HG03139 (cell line): ENCODE data around the gene NOX5.
"Not testable (repeated sequence)": the region's sequence is repeated elsewhere in the genome, so short reads cannot be mapped to it uniquely, and the experiment has no call there.

Experiments
- ATAC-seq: cut with Tn5 transposase; IDR thresholded peaks from one replicate; pipeline ENCODE4 v1.9.1; 2021; ENCODE audit not compliant: unreplicated experiment

NOX5 gene

DNA sequence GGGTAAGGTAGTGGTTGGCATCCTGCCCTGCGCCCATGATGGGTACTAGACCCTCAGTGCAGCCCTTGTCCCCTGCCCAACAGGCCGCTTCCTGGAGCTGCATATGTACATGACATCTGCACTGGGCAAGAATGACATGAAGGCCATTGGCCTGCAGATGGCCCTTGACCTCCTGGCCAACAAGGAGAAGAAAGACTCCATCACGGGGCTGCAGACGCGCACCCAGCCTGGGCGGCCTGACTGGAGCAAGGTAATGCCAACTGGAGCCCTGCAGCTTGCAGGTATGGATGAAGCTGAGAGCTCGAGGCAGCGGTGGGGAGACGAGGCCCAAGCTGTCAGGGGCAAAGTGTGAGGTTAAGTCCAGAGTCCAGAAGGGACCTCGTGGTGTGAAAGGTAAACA lies 40.8 kb downstream of the NOX5 start:
- no peak for ATAC-seq

DNA sequence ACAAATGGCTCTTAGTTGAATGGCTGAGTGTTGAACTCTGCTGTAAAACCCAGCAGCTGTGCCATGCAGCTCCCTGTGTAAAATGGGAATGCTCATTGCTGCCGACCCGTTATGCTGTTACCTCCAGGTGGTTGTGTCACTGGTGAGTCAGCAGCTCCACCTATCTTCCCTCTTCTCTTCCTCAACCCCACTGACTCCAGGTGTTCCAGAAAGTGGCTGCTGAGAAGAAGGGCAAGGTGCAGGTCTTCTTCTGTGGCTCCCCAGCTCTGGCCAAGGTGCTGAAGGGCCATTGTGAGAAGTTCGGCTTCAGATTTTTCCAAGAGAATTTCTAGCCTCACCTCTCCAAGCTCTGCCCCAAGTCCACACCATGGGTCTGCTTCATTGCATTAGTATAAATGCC lies 41.9 kb downstream of the NOX5 start:
- ATAC-seq = no peak

DNA sequence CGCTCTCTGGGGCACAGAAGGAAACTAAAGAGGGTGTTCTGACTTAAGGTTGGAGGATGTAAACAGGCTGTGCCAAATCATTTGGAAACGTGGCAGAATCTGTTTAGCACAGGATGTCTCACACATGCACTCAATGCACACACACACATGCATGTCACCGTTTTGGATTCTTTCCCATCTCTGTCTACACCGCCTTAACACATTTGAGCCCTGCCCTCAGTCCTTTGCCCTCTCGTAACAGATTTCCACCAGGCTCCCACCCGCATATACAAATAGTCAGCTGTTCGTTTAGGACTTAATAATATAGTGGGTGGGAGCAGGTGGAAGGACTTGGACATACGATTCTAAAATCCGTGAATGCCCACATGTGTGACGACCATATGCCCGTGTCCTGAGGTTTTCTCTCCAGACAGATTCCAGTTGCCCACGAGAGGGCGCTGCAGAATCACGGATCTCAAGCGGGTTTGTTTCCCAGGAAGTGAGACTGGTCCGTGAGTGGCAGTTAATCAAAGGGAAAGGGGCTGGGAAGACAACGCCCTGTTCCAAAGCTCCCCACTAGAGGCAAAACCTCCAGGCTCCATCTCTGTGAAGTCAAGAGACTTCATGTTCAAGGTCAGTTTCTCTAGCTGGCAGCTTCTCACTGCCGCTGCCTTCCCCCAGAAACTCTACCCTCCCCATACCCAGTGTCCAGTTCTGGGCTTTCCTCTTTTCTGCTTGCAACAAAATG lies 44.5 kb downstream of the NOX5 start:
- no peak for ATAC-seq

DNA sequence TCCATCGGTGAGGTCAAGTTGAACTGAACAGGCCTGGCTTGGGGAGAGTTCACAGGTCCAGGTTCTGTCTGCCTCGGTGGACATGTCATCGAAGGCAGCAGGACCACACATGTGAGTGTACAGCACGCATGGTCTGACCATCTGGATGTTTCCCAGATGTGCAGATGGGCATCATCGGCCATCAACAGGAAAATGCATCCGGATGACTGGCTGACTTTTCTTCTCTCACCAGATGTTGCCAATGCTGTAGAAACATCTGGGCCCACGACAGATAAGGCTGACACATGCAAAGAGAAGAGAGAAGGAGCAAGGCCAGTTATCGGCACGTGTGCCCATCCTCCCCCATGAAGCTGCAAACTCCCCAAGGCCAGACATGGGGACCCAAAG lies 45.1 kb downstream of the NOX5 start:
- ATAC-seq = no peak

DNA sequence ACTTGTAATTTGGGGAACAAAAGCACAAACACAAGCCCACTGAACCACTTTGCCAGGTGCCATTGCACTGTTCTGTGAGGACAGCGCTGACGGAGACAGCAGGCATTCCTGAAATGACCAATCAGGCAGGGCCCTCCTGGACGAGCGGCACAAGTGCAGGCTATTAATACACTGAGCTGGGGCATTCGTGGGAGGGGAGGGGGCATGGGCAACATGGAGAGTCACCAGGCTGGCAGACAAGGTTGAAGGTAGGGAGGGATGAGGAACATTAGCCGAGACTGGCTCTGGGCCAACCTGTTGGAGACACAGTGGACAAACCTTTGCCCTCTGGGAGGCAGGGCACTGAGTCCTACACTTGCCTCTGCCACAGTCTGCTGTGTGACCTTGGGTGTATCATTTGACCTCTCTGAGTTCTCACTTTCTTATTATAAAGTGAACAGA lies 45.6 kb downstream of the NOX5 start:
- ATAC-seq = no peak

DNA sequence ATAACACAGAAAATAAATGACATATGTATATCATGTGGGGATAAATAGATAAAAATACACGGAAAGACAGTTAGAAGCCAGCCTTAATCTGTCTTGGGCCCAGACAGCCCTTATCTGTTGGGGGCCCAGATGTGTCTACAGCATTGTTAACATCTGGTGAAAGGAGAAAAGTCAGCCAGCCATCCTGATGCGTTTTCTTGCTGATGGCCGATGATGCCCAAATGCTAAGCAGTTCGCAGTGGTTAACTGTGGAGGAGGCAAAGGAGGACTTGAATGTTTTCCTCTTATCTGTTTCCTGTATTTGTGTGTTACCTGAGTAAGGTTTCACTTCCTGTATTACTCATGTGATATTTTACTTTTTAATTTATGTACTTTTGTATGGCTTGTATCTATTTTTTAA lies 46.2 kb downstream of the NOX5 start:
- ATAC-seq = no peak

DNA sequence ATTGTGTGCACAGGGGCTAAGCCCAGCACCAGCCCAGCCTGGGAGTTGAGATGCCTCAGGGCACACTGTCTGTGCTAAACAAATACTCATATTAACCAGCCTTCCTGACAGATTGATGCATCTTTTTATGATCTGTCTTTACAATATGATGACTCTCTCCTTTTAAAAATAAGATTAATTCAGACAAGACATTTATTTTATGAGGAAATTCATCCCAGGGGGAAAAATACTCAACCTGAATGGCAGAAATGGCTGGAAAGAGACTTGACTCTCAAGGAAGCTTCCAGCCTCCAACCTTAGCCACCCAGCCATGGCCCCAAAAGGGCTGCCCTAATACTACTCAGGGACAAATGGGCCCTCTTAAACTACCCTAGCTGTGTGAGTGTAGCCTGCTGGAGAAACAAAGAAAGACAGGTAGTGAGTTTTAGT lies 46.9 kb downstream of the NOX5 start:
- no peak for ATAC-seq

DNA sequence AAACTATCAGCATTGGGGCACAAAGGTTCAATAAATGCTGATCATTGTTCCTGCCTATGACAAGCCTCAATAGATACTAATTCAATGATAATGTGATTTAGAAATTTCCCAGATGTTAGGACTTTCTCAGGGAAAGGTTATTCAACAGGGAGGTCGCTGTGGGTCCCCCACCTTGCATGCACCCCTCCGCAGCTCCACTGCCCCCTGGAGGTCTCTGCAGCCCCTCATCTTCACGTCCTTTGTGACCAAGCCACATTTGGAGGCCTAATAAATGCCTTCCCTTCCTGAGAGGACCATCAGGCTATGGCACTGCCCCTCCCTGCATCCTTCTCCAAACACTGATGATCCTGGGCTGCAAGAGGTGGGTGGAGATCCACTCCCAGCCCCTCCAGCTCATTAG lies 50.2 kb downstream of the NOX5 start:
- no peak for ATAC-seq

DNA sequence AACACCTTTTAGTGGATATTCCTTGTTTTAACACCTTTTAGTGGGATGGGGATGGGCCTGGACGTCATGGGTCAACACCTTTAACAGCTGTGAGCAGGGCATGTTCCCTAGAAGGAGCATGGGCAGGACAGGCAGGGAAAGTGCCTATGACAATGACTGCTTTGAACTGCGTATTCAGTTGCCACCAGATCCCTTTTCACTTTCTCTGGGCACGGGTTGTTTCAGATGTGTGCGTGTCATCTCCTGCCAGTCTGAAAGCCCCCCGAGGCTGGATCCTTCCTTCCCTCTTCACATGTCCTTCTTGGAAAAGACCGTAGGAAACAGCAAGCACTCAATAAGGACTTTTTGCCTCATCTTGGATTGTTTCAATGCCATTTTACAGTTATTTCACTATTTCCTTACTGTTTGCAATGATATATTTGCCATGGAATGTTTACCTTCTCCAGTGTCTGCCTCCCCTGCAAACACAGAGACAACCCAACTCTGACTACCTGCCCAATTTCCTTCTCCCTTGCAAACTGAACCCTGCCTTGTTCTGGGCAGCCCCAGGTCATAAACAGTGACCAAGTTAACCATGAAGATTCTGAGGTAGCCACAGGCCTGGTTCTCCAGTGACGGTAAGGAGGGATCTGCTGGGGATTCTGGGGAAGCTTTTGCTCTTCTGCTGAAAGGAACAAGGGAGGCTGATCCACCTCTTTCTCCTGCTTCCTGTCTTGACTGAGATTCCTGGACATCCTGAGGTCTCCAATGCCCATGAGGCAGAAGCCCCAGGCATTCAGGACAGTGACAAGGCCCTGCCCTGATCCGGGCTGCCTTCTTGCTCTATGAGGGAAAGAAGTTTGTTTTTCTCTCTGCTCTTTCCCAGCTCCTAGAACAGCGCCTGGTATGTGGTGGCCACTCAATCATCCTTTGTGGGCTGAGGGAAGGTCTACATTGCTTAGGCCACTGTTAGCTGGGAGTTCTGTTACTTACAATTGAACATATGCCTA lies 51.8 kb downstream of the NOX5 start:
- ATAC-seq = no peak

DNA sequence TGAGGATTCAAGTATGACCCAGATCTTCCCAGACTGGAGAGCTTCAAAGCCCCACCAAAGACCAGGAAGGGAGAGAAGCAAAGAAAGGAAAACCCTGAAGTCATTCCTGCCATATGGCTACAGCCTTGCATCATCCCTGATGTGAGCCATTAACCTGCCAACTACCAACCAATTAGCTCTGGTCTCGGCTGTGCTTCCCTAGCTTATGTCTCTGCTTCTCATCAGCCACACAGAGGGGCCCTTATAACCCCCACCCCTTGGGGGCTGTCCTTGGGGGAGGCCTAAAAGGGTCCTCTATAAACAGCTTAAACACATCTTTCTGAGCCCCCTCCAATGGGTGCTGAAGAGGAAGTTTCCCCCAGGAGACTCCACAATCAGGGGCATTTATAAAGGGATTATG lies 52.8 kb downstream of the NOX5 start:
- ATAC-seq = no peak

DNA sequence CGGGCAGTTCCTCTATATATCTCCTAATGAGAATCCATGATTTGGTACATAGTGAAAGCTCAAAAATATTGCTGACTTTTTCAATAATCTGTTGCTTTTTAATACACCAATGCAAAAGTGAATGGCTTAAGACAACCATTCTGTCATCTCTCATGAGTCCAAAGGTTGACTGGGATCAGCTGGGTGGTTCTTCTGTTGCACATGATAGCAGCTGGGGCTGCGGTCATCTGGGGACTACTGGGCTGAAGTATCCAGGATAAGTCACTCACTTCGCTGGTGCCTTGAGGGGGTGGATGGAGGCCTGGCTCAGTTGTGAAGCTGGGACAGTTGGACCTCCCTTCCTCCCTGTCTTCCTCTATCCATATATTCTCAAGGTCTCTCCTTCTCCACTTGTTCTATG lies 53.7 kb downstream of the NOX5 start:
- no peak for ATAC-seq

DNA sequence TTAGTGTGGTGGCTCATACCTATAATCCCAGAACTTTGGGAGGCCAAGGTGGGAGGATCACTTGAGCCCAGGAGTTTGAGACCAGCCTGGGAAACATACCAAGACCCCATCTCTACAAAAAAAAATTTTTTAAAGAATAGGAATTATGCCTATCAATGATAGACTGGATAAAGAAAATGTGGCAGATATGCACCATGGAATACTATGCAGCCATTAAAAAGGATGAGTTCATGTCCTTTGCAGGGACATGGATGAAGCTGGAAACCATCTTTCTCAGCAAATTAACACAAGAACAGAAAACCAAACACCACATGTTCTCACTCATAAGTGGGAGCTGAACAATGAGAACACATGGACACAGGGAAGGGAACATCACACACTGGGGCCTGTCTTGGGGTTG lies 54.8 kb downstream of the NOX5 start:
- not testable (repeated sequence) for ATAC-seq

DNA sequence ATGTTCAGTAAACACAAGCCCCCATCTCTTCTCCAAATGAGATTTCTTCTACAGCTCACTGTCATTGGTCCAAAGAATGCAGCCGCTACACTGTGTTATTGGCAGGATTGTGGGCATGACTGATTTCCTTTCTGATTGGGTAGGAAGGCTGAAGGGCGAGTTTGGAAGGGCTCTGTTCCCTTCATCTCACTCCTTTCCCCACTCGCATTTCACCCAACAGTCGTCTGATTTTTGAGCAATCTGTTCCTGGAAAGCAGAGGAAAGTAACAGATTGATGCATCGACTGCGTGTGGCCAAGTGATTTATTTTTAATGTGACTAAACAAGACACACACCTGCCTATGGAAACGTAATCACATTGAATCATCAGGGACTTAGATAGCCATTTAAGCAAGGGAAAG lies 55.5 kb downstream of the NOX5 start:
- ATAC-seq = no peak

DNA sequence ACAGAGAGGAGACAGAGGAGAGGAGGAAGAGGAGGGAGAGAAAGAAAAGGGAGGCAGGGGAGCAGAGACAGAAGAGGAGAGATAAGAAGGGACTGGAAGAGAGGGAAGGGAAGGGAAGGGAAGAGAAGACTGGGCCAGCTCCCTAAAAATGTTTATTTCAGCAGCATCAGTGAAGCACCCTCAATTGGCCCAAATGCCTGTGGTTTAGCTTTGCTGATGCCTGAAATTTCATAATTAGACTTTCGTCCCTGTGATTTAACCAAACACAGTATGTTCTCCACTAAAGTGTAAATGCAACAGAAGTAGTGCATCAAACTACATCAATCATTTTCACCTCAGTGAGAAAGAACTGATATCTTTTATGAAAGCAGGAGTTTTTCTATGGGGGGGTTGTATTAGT lies 55.9 kb downstream of the NOX5 start:
- ATAC-seq = no peak

DNA sequence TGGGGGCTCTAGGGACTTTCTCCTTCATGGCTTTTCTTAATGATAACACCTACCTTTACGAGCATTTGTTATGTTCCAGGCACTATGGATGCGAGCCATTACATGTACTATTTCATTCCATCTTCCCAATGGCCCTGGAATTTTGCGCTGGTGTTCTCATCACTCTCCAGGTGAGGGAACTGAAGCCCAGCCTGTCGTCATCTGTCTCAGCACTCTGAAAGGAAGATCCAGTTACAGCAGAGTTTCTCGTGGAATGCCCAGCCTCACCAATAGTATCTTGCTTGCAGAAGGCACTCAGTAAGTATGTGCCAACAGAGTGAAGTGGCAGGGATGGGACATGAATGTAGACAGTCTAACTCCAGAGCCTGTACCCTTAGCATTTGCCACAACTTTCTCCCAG lies 56.8 kb downstream of the NOX5 start:
- ATAC-seq = no peak

DNA sequence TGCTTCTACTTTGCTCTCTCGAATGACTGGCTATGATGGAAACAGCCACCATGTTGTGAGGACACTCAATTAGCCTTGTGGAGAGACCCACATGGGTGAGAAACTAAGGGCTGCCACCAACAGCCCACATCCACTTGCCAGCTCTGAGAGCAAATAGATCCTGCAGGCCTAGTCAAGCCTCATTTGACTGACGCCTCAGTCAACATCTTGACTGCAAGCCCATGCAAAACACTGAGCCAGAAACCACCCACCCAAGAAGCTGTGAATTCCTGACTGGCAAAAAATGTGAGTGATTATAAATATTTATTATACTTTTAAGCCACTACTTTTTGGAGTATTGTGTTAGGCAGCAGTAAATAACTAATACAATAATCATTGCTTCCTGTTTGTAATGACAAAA lies 58.4 kb downstream of the NOX5 start:
- ATAC-seq = no peak

DNA sequence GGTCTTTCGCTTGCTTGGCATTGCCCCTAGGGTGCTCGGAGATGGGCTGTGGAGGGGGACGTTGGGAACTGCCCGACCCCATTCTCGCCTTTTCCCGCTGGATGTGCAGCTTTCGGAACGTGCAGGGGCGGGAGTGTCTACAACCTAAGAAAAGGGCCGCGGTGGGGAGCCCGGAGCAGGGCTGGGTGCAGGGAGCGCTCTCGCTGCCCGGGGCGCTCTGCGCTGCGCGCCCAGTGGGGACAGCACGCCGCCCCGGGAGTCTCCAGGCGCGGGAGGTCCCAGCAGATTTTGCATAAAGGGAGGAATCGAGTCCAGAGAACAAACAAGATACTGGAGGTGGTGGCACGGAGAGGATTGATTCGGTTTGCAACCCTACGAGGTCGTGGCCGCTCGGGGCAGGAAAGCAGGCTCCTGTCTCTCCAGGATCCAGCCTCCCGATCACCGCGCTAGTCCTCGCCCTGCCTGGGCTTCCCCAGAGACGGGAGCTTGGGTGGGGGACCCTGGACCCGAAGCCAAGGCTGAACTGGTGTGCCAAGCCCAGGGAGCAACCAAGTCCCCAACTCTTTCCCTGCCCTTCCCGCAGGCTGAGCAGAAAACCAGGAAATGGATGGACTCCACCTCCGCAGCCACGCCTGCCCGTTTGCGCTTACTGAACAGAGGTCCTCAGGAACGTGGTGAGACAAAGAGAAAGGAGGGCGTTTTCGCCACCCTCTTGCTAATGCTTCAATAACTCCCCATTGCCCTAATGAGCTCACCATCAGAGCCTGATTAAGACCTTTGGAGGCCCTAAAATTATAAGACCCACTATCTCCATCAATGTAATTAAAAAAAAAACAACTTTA lies 59.7 kb downstream of the NOX5 start:
- ATAC-seq = no peak

DNA sequence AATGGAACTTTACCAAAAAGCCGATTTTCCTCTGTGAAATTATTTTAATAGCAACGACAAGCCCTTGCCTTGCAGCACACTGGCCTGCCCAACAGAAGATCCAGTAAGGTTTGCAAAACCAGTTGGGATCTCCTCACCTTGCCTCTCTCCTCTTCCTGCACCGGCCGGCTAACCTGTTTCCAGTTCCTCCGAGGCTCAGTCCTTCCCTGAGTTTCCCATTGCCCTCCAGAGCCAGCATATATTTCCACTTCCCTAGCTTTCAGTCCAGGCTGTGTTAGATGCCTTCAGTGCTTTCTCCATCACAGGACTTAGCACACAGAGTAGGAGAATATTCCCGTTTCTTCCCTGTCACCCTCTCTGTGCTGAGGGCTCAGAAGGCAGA lies 60.3 kb downstream of the NOX5 start:
- no peak for ATAC-seq

DNA sequence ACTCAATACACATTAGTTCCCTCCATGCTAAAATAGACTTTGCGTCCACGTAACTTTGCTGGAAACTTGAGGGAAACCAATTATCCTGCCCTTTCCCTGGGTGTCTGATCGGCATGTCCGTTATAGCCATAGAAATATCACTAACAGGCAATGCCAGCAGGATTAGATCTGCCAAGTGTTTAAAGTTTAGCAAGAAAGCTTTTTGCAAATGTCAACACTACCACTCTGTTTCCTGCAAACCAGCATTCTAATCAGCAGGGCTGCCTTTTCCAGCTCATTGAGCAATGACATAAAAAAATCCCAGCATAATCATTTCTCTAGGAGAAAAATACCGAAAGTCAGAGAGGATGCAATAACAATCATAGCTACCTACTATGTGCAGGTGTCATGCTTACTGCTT lies 60.9 kb downstream of the NOX5 start:
- ATAC-seq = no peak

DNA sequence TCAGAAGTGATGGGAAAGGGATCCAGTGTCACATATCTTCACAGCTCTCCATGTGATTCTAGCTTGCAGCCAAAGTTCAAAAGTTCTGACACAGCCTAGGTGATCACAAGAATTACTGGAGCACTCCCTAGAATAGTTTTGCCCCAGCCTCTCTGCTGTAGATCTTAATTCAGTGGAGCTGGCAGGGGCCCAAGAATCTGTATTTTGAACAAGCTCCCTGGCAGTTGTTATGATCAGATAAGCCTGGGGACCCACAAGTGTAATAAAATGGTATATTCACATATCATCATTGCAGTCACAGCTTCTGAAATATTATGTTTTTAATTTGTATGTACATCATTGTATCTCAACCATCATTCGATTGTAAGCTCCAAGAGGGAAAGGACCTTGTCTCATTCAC lies 62.3 kb downstream of the NOX5 start:
- no peak for ATAC-seq

DNA sequence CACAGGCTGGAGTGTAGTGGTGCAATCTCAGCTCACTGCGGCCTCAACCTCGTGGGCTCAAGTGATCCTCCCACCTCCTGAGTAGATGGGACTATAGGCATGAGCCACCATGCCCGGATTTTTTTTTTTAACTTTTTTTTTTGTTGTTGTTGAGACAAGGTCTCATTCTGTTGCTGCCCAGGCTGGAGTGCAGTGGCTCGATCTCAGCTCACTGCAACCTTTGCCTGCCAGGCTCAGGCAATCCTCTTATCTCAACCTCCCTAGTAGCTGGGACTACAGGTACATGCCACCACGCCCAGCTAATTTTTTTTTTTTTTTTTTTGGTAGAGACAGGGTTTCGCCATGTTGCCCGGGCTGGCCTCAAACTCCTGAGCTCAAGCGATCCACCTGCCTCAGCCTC lies 64.1 kb downstream of the NOX5 start:
- ATAC-seq = no peak
